Vagina (tissue), 2 donors: Measurements from ENCODE around the gene KANK3. TPM values are rescaled to one million over a fixed set of nuclear protein-coding genes. Genes with fewer than 3 reads are reported as not detected.
"Not testable (repeated sequence)": the region's sequence is repeated elsewhere in the genome, so short reads cannot be mapped to it uniquely, and the experiment has no call there.

Source experiments
- DNase-seq, 2 donors: peaks; one replicate each; pipeline ENCODE4 v3.0.0-alpha.2; 2017; ENCODE audit errors: extremely low spot score in 2 of 2
- H3K27ac ChIP-seq: fragments of 200-600 bp; sonication (generic); one replicate; pipeline ENCODE4 v1.5.1; 2019
- H3K27me3 ChIP-seq: fragments of 200-600 bp; sonication (generic); one replicate; pipeline ENCODE4 v1.5.1; 2019
- H3K36me3 ChIP-seq, 2 donors: fragments of 200-600 bp; sonication (generic); one replicate each; pipeline ENCODE4 v1.5.1; 2017 to 2019
- H3K4me1 ChIP-seq: fragments of 200-600 bp; sonication (generic); one replicate; pipeline ENCODE4 v1.5.1; 2019
- H3K4me3 ChIP-seq, 2 donors: fragments of 200-600 bp; sonication (generic); 1 replicate in 1 of 2; 2 replicates in 1 of 2; pipeline ENCODE4 v1.5.1; 2016 to 2019
- H3K9me3 ChIP-seq: fragments of 200-600 bp; sonication (generic); one replicate; pipeline ENCODE4 v1.5.1; 2019
- POLR2A ChIP-seq, 2 donors: fragments of 450-650 bp; IDR thresholded peaks; one replicate each; pipeline ENCODE4 v1.6.1; 2017; ENCODE audit warnings: antibody characterized with exemption in 2 of 2, mild to moderate bottlenecking in 2 of 2, moderate library complexity in 2 of 2
- POLR2AphosphoS5 ChIP-seq, 2 donors: sonication (generic); formaldehyde crosslinking; IDR thresholded peaks; one replicate each; pipeline ENCODE4 v1.9.0; 2017; ENCODE audit warnings: antibody characterized with exemption in 2 of 2, mild to moderate bottlenecking in 2 of 2, low read depth in 1 of 2; ENCODE audit not compliant: insufficient read depth in 1 of 2
- intact Hi-C: fragments of 100-400 bp; cut with DNase I; formaldehyde crosslinking; loops from one replicate; pipeline ENCODE4 v1.15.1; 2023
- total RNA-seq: library from RNA; depleted of rRNA; stranded (reverse); fragments of >200 nt; gene quantifications from one replicate; pipeline ENCODE4 v1.2.3, GENCODE V29; 2016
- TF ChIP-seq, protein P1 (sequence below), 3 experiments: fragments of 450-650 bp in 2 of 3; fragments of 200-600 bp in 1 of 3; sonication (generic) in 1 of 3; IDR thresholded peaks; one replicate each; pipeline ENCODE4 v1.5.1; 2017 to 2019; ENCODE audit warnings: antibody characterized with exemption in 3 of 3, mild to moderate bottlenecking in 2 of 3, moderate library complexity in 2 of 3

KANK3 gene
- total RNA-seq, 1 donor from 2014 or later = 20.9 TPM

- TF ChIP-seq, protein P1, sequence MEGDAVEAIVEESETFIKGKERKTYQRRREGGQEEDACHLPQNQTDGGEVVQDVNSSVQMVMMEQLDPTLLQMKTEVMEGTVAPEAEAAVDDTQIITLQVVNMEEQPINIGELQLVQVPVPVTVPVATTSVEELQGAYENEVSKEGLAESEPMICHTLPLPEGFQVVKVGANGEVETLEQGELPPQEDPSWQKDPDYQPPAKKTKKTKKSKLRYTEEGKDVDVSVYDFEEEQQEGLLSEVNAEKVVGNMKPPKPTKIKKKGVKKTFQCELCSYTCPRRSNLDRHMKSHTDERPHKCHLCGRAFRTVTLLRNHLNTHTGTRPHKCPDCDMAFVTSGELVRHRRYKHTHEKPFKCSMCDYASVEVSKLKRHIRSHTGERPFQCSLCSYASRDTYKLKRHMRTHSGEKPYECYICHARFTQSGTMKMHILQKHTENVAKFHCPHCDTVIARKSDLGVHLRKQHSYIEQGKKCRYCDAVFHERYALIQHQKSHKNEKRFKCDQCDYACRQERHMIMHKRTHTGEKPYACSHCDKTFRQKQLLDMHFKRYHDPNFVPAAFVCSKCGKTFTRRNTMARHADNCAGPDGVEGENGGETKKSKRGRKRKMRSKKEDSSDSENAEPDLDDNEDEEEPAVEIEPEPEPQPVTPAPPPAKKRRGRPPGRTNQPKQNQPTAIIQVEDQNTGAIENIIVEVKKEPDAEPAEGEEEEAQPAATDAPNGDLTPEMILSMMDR (IDR thresholded peaks at IDR 0.05) = no peak
- TF ChIP-seq POLR2AphosphoS5 (IDR thresholded peaks at IDR 0.05; ENCODE audit: insufficient read depth in 1 of 2, low read depth in 1 of 2) (no peak), POLR2A (IDR thresholded peaks at IDR 0.05) (no peak)
- no peak for DNase-seq
- H3K36me3 ChIP-seq = no peaks in the 10 kb centered on the region
- no peaks in the 10 kb centered on the region for H3K9me3 ChIP-seq
- H3K27ac ChIP-seq = no peak overlapping the region
- H3K27me3 ChIP-seq = no peaks in the 10 kb centered on the region
- peaks cover 9% of the 10 kb centered on the region for H3K4me1 ChIP-seq
- intact Hi-C loops = loop anchor here (10.0 kb wide), 1 partner anchor 153 kb away; the partner anchor contains the start of gene PRAM1
- peak overlapping the region in 1 of 2 donors; percentile 16 for H3K4me3 ChIP-seq
Measured at GRCh38 chr19:8352134-8352827, 9.2 kb upstream of the KANK3 start.

DNA sequence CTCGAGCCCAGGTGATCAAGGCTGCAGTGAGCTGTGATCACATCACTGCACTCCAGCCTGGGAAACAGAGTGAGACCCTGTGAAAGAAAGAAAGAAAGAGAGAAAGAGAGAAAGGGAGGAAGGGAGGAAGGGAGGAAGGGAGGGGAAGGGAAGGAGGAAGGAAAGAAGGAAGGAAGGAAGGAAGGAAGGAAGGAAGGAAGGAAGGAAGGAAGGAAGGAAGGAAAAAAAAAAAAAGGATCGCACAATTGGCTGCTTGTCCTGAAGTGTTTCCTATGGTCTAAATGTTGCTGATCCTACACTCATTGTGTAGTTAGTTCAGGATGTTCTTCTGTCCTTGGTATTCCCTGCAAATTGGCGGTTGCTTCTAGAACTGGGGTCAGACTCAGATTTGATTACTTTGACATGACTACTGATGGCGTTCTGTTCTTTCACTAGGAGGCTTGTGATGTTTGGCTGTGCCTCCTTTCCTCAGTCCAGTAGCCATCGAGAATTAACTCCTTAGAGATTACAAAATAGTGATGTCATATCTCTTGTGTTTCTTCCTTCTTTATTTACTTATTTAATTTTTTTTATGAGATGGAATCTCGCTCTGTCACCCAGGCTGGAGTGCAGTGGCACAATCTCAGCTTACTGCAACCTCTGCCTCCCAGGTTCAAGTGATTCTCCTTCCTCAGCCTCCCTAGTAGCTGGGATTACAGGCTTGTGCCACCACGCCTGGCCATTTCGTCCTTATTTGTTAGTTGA, 6.7 kb upstream of the KANK3 start:
- H3K9me3 ChIP-seq, H3K36me3 ChIP-seq, H3K27ac ChIP-seq, H3K4me3 ChIP-seq, H3K4me1 ChIP-seq, H3K27me3 ChIP-seq, DNase-seq: not testable (repeated sequence)
- intact Hi-C loops = loop anchor here (2.0 to 10.0 kb wide), 2 partner anchors 97 to 155 kb away; partner anchors contain the start of gene PRAM1

GRCh38 chr19:8343483-8343844, 402 bp upstream of the KANK3 start:
- peak overlapping the region; percentile 53 to 60 for H3K4me3 ChIP-seq
- H3K9me3 ChIP-seq = no peaks in the 10 kb centered on the region
- DNase-seq = no peak
- peaks cover 6% of the 10 kb centered on the region for H3K27me3 ChIP-seq
- H3K27ac ChIP-seq = no peak overlapping the region
- TF ChIP-seq, protein P1 (IDR thresholded peaks at IDR 0.05) = no peak
- TF ChIP-seq POLR2AphosphoS5 (IDR thresholded peaks at IDR 0.05; ENCODE audit: insufficient read depth in 1 of 2, low read depth in 1 of 2) = no peak
- TF ChIP-seq POLR2A (IDR thresholded peaks at IDR 0.05) = no peak
- intact Hi-C loops = no loop called here
- H3K4me1 ChIP-seq = peaks cover 19% of the 10 kb centered on the region
- H3K36me3 ChIP-seq = no peaks in the 10 kb centered on the region

DNA sequence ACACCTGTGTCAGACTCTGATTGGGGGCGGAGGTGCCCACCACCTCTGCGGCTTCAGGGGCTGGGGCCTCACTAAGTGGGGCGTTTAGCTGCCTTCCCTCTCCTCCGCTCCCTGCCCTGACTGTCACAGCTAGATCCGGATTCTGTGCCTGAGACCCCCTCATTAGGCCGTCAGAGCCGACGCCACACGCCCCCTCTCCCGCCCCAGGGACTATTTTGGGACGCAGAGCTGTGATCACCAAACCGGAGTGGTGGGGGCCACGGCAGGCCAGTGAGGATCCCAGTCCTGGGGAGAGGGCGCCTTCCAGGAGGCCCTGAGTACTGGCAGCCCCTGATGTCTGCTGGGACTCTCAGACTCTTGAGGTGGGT, 762 bp downstream of the KANK3 start:
- intact Hi-C loops = no loop called here
- TF ChIP-seq, protein P1 (IDR thresholded peaks at IDR 0.05) = no peak
- no peak for TF ChIP-seq POLR2AphosphoS5 (IDR thresholded peaks at IDR 0.05; ENCODE audit: insufficient read depth in 1 of 2, low read depth in 1 of 2)
- no peak for TF ChIP-seq POLR2A (IDR thresholded peaks at IDR 0.05)

DNA sequence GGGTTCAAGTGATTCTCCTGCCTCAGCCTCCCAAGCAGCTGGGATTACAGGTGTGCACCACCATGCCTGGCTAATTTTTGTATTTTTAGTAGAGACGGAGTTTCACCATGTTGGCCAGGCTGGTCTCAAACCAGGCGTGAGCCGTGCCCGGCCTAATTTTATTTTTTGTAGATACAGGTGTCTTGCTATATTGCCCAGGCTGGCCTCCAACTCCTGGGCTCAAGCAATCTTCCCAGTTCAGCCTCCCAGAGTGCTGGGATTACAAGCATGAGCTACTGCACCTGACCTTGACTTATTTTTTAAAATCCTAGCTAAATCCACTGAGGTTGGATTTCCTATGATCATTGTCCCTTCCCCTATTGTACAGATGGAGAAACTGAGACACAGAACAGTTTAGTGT, 1.6 kb downstream of the KANK3 start:
- H3K4me1 ChIP-seq = peaks cover 19% of the 10 kb centered on the region
- DNase-seq, H3K27ac ChIP-seq, H3K27me3 ChIP-seq, H3K4me3 ChIP-seq, intact Hi-C loops, H3K36me3 ChIP-seq, H3K9me3 ChIP-seq: not testable (repeated sequence)

More for the DNA sequence above, 762 bp downstream of the KANK3 start:
- H3K27me3 ChIP-seq = peaks cover 6% of the 10 kb centered on the region
- H3K4me1 ChIP-seq = peaks cover 19% of the 10 kb centered on the region
- peak overlapping the region; percentile 53 to 60 for H3K4me3 ChIP-seq
- no peaks in the 10 kb centered on the region for H3K9me3 ChIP-seq
- no peaks in the 10 kb centered on the region for H3K36me3 ChIP-seq
- H3K27ac ChIP-seq = peak overlapping the region; percentile 82
- DNase-seq = no peak
